Glutamatergic neuron (in vitro differentiated cells): ENCODE results near the gene TFIP11. TPM values are rescaled to one million over a fixed set of nuclear protein-coding genes. Genes with fewer than 3 reads are reported as not detected.

Experiments
- DNase-seq: peaks from one replicate; pipeline ENCODE4 v3.0.0; 2022
- H3K27ac Mint-ChIP-seq: one replicate; pipeline ENCODE4 v1.8.0; 2020; ENCODE audit warnings: mild to moderate bottlenecking, mixed read lengths, inconsistent platforms; ENCODE audit not compliant: unreplicated experiment
- H3K27me3 Mint-ChIP-seq: one replicate; pipeline ENCODE4 v1.8.0; 2020; ENCODE audit warnings: mild to moderate bottlenecking, moderate library complexity, mixed read lengths, inconsistent platforms; ENCODE audit not compliant: unreplicated experiment
- H3K36me3 Mint-ChIP-seq: one replicate; pipeline ENCODE4 v1.8.0; 2020; ENCODE audit warnings: mild to moderate bottlenecking, mixed read lengths, inconsistent platforms; ENCODE audit not compliant: unreplicated experiment
- H3K4me1 Mint-ChIP-seq: one replicate; pipeline ENCODE4 v1.8.0; 2020; ENCODE audit warnings: mild to moderate bottlenecking, low read depth, mixed read lengths, inconsistent platforms; ENCODE audit not compliant: unreplicated experiment
- H3K4me3 Mint-ChIP-seq: one replicate; pipeline ENCODE4 v1.8.0; 2020; ENCODE audit warnings: mild to moderate bottlenecking, mixed read lengths, inconsistent platforms; ENCODE audit not compliant: unreplicated experiment
- H3K9me3 Mint-ChIP-seq: one replicate; pipeline ENCODE4 v1.8.0; 2020; ENCODE audit warnings: mild to moderate bottlenecking, moderate library complexity, mixed read lengths, inconsistent platforms; ENCODE audit not compliant: unreplicated experiment
- total RNA-seq: library from RNA; stranded (reverse); fragmentation: NEBNext Ultra II Directional; extraction: Animal tissue kit (Norgen Biotek cat#: 25700); gene quantifications from one replicate; pipeline ENCODE4 v1.2.1, GENCODE V29; 2021; ENCODE audit not compliant: unreplicated experiment
- TF ChIP-seq, protein P1 (sequence below): fragments of 200-600 bp; sonication (generic); IDR thresholded peaks from one replicate; pipeline ENCODE4 v1.5.0; 2021; ENCODE audit not compliant: partially characterized antibody, unreplicated experiment

Gene TFIP11
- total RNA-seq, 1 donor from 2014 or later, result 39.9 TPM

- peaks cover 6% of the 10 kb centered on the region for H3K27me3 Mint-ChIP-seq
- H3K4me1 Mint-ChIP-seq, result peaks cover 19% of the 10 kb centered on the region
- no peak for DNase-seq
- H3K36me3 Mint-ChIP-seq, result no peaks in the 10 kb centered on the region
- no peak overlapping the region for H3K4me3 Mint-ChIP-seq
- H3K27ac Mint-ChIP-seq, result no peak overlapping the region
- H3K9me3 Mint-ChIP-seq, result peaks cover 10% of the 10 kb centered on the region
- TF ChIP-seq, protein P1, sequence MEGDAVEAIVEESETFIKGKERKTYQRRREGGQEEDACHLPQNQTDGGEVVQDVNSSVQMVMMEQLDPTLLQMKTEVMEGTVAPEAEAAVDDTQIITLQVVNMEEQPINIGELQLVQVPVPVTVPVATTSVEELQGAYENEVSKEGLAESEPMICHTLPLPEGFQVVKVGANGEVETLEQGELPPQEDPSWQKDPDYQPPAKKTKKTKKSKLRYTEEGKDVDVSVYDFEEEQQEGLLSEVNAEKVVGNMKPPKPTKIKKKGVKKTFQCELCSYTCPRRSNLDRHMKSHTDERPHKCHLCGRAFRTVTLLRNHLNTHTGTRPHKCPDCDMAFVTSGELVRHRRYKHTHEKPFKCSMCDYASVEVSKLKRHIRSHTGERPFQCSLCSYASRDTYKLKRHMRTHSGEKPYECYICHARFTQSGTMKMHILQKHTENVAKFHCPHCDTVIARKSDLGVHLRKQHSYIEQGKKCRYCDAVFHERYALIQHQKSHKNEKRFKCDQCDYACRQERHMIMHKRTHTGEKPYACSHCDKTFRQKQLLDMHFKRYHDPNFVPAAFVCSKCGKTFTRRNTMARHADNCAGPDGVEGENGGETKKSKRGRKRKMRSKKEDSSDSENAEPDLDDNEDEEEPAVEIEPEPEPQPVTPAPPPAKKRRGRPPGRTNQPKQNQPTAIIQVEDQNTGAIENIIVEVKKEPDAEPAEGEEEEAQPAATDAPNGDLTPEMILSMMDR, result no peak
Observed at GRCh38 chr22:26453812-26454500, 58.3 kb downstream of the TFIP11 start.

DNA sequence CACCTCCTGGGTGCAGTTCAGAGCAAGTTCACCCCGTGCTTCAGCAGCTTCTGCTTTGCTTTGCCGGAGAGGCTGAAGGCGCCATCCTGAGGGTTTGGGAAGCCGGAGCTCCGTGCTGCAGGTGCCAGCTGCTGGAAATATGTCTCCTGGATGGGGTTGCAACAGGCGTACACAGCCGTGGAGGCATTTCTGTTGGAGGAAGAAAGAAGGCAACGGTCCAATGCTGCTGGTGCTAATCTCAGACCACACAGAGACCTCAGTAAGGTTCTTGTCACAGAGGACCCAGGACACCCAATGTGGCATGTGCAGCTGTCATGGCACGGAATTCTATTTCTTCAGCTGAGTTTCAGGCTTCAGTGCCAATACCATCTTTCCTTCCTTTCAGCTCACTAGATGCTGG lies 59.1 kb downstream of the TFIP11 start:
- Mint-ChIP-seq H3K4me1 (peaks cover 25% of the 10 kb centered on the region), H3K27me3 (peaks cover 6% of the 10 kb centered on the region), H3K27ac (no peak overlapping the region), H3K4me3 (no peak overlapping the region), H3K9me3 (peaks cover 12% of the 10 kb centered on the region), H3K36me3 (no peaks in the 10 kb centered on the region)
- no peak for DNase-seq
- TF ChIP-seq, protein P1, result no peak

- Mint-ChIP-seq H3K27me3 (peaks cover 12% of the 10 kb centered on the region), H3K27ac (peak overlapping the region; percentile 84), H3K9me3 (peaks cover 14% of the 10 kb centered on the region), H3K36me3 (no peaks in the 10 kb centered on the region), H3K4me3 (no peak overlapping the region), H3K4me1 (peaks cover 32% of the 10 kb centered on the region)
- TF ChIP-seq, protein P1, result no peak
- no peak for DNase-seq
Observed at GRCh38 chr22:26452236-26453016, 59.8 kb downstream of the TFIP11 start.

DNA sequence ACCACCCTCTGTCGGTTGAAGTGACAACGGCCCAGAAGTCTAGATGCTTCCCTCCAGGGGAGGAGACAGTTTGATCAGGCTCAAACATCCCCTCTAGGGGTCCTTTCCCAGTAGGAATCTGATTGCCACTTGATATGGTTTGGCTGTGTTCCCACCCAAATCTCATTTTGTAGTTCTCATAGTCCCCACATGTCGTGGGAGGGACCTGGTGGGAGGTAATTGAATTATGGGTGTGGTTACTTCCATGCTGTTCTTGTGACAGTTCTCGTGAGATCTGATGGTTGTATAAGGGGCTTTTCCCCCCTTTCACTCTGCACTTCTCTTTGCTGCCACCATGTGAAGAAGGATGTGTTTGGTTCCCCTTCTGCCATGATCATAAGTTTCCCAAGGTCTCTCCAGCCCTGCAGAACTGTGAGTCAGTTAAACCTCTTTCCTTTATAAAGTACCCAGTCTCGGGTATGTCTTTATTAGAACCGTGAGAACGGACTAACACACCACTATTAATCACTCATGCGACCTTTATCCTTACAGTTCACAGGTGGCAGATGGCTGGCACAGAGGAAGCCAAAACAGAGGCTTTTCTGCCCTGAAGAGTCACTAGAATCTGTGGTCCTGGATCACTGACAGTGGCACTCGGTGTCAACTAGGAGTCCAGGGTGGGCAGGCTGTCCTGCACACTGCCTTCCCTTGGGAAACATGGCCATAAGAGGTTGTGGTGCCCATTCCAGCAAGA lies 61.7 kb downstream of the TFIP11 start:
- H3K9me3 Mint-ChIP-seq, result peaks cover 15% of the 10 kb centered on the region

More for the DNA sequence above, 61.7 kb downstream of the TFIP11 start:
- Mint-ChIP-seq H3K4me1 (peaks cover 47% of the 10 kb centered on the region), H3K27me3 (peaks cover 19% of the 10 kb centered on the region), H3K36me3 (no peaks in the 10 kb centered on the region), H3K27ac (peak overlapping the region; percentile 72), H3K4me3 (peak overlapping the region; percentile 34)
- TF ChIP-seq, protein P1, result no peak
- DNase-seq, result no peak
